ENCODE data around the gene FBXL12.
A peak's percentile ranks its signal among the peaks of the same experiment; 100 is the strongest.
"Not testable (repeated sequence)": the region's sequence is repeated elsewhere in the genome, so short reads cannot be mapped to it uniquely, and the experiment has no call there.

Gene FBXL12

GRCh38 chr19:9792206-9793070, 26.4 kb downstream of the FBXL12 start:
- peak overlapping the region; percentile 77 for H3K4me3 ChIP-seq (ENCODE audit: low read length)
- TF ChIP-seq, protein P1, sequence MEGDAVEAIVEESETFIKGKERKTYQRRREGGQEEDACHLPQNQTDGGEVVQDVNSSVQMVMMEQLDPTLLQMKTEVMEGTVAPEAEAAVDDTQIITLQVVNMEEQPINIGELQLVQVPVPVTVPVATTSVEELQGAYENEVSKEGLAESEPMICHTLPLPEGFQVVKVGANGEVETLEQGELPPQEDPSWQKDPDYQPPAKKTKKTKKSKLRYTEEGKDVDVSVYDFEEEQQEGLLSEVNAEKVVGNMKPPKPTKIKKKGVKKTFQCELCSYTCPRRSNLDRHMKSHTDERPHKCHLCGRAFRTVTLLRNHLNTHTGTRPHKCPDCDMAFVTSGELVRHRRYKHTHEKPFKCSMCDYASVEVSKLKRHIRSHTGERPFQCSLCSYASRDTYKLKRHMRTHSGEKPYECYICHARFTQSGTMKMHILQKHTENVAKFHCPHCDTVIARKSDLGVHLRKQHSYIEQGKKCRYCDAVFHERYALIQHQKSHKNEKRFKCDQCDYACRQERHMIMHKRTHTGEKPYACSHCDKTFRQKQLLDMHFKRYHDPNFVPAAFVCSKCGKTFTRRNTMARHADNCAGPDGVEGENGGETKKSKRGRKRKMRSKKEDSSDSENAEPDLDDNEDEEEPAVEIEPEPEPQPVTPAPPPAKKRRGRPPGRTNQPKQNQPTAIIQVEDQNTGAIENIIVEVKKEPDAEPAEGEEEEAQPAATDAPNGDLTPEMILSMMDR (conservative IDR thresholded peaks at IDR 0.05; ENCODE audit: low read depth, low read length) = no peak
- DNase-seq (ENCODE audit: low read depth) = peak; percentile 83

- TF ChIP-seq, protein P1 (conservative IDR thresholded peaks at IDR 0.05; ENCODE audit: low read depth, low read length) = no peak
These were observed 27.2 kb downstream of the FBXL12 start for GRCh38 chr19:9791552-9792205.

GRCh38 chr19:9791073-9791367, 27.9 kb downstream of the FBXL12 start:
- not testable (repeated sequence) for DNase-seq (ENCODE audit: low read depth)
- peak overlapping the region; percentile 55 for H3K4me3 ChIP-seq (ENCODE audit: low read length)

More at GRCh38 chr19:9791552-9792205, 27.2 kb downstream of the FBXL12 start:
- peak overlapping the region; percentile 71 for H3K4me3 ChIP-seq (ENCODE audit: low read length)
- peak; percentile 82 for DNase-seq (ENCODE audit: low read depth)

DNA sequence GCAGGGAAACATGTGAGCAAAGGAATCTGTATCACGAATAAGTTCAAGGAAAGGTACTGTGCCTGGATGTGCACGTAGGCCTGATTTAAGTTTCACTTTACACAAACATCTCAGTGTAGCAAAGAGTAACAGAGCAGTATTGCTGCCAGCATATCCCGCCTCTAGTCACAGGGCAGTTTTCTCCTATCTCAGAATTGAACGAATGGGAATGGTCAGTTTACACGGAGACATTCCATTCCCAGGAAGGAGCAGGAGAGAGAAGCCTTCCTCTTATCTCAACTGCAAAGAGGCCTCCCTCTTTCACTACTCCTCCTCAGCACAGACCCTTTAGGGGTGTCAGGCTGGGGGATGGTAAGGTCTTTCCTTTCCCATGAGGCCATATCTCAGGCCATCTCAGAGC, 29.3 kb downstream of the FBXL12 start:
- not testable (repeated sequence) for H3K4me3 ChIP-seq (ENCODE audit: low read length); DNase-seq (ENCODE audit: low read depth)

DNA sequence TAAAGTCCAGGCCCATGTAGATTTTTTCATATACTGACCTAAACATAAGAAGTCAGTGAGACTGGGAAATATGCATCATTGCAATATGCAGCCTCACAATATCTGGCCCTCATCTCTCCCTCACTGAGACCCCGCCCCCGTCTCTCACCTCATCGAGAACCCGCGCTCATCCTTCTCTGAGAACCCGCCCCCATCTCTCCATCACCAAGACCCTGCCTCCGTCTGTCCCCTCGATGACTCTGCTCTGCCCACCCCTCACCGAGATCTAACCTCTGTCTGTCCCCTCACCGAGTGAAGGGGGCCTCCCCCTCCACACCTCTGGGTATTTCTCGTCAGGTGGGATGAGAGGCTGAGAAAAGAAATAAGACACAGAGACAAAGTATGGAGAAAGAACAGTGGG, 29.8 kb downstream of the FBXL12 start:
- TF ChIP-seq, protein P1 (conservative IDR thresholded peaks at IDR 0.05; ENCODE audit: low read depth, low read length) = no peak
- H3K4me3 ChIP-seq (ENCODE audit: low read length) = no peak overlapping the region

DNA sequence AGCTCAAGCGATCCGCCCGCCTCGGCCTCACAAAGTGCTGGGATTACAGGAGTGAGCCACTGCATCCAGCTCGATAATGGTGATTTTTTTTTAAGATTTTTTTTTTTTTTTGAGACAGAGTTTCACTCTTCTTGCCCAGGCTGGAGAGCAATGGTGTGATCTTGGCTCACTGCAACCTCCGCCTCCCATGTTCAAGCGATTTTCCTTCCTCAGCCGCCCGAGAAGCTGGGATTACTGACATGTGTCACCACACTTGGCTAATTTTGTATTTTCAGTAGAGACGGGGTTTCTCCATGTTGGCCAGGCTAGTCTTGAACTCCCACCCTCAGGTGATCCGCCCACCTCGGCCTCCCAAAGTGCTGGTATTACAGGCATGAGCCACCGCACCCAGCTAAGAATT, 30.3 kb downstream of the FBXL12 start:
- not testable (repeated sequence) for H3K4me3 ChIP-seq (ENCODE audit: low read length); DNase-seq (ENCODE audit: low read depth)

More for the DNA sequence above, 29.8 kb downstream of the FBXL12 start:
- DNase-seq (ENCODE audit: low read depth) = no peak

DNA sequence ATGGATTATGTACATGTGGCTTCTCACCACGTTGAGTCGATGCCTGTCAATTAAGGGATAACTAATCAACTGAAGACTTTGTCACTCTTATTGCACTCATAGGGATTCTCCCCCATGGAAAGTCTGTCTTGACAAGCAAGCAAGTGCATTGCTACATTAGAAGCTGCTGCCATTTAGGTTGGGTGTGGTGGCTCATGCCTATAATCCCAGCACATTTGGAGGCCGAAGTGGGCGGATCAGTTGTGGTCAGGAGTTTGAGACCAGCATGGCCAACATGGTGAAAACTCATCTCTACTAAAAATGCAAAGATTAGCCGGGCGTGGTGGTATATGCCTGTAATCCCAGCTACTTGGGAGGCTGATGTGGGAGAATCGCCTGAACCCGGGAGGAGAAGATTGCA, 32.1 kb downstream of the FBXL12 start:
- H3K4me3 ChIP-seq (ENCODE audit: low read length) = no peak overlapping the region
- TF ChIP-seq, protein P1 (conservative IDR thresholded peaks at IDR 0.05; ENCODE audit: low read depth, low read length) = no peak
- no peak for DNase-seq (ENCODE audit: low read depth)

DNA sequence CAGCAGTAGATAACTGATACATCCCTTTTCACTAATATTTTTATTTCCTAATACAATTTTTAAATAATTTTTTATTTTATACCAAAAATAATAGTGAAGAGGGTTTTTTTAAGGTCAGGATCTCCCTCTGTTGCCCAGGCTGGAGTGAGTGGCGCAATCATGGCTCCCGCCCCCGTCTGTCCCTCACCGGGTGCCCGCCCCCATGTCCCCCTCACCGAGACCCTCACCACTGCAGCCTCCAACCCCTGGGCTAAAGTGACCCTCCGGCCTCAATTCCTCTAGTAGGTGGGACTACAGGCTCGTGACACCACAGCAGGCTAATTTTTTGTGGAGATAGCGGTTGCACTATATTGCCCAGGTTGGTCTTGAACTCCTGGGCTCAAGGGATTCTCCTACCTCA, 32.5 kb downstream of the FBXL12 start:
- no peak for DNase-seq (ENCODE audit: low read depth)
- TF ChIP-seq, protein P1 (conservative IDR thresholded peaks at IDR 0.05; ENCODE audit: low read depth, low read length) = no peak

More for the DNA sequence above, 32.5 kb downstream of the FBXL12 start:
- H3K4me3 ChIP-seq (ENCODE audit: low read length) = peak overlapping the region; percentile 76
